ENCODE measurements around the gene HSPA1A. TPM values are rescaled to one million over a fixed set of nuclear protein-coding genes. Genes with fewer than 3 reads are reported as not detected.
A peak's percentile ranks its signal among the peaks of the same experiment; 100 is the strongest.
"Not testable (repeated sequence)": the region's sequence is repeated elsewhere in the genome, so short reads cannot be mapped to it uniquely, and the experiment has no call there.

Gene HSPA1A
- polyA plus RNA-seq, 1 donor: 115 TPM

- not testable (repeated sequence) for H3K9me3 ChIP-seq (ENCODE audit: control insufficient read depth, low read depth, low read length); H3K27me3 ChIP-seq (ENCODE audit: control insufficient read depth, insufficient read depth, low read length); H3K4me3 ChIP-seq (ENCODE audit: low read length); H3K27ac ChIP-seq (ENCODE audit: low read length); H3K36me3 ChIP-seq (ENCODE audit: control insufficient read depth, insufficient read depth, low read length); DNase-seq
- no CpG with 5 or more reads among the region's 9 CpGs for WGBS (ENCODE audit: insufficient coverage, low lambda C conversion rate)
- peaks cover 35% of the 10 kb centered on the region for H3K4me1 ChIP-seq (ENCODE audit: control insufficient read depth, insufficient read depth, low read length)
Measured at GRCh38 chr6:31823592-31824196, 8.4 kb downstream of the HSPA1A start.

DNA sequence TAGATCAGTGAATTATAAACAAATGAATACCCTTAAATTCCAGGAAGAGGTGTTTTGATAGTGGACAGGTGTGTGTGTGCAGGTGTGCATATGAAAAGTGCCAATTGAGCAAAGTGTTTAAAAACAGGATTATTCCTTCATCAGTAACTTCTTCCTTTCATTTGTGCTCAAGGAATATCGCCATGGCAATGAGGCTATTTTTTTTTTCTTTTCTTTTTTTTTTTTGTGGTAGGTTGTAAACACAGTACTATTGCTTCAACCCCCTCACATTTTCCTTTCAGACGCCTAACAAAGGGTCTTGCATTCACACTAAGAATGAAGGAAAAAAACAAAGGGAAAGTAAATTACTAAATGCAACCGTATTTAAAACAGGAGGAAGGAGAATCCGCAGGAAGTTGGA is 10.2 kb downstream of the HSPA1A start:
- no CpG with 5 or more reads among the region's 4 CpGs for WGBS (ENCODE audit: insufficient coverage, low lambda C conversion rate)
- no peaks in the 10 kb centered on the region for H3K36me3 ChIP-seq (ENCODE audit: control insufficient read depth, insufficient read depth, low read length)
- no peaks in the 10 kb centered on the region for H3K9me3 ChIP-seq (ENCODE audit: control insufficient read depth, low read depth, low read length)
- no peak for DNase-seq
- H3K27ac ChIP-seq (ENCODE audit: low read length): peak overlapping the region; percentile 89
- peaks cover 24% of the 10 kb centered on the region for H3K4me1 ChIP-seq (ENCODE audit: control insufficient read depth, insufficient read depth, low read length)
- H3K4me3 ChIP-seq (ENCODE audit: low read length): no peak overlapping the region
- no peaks in the 10 kb centered on the region for H3K27me3 ChIP-seq (ENCODE audit: control insufficient read depth, insufficient read depth, low read length)

DNA sequence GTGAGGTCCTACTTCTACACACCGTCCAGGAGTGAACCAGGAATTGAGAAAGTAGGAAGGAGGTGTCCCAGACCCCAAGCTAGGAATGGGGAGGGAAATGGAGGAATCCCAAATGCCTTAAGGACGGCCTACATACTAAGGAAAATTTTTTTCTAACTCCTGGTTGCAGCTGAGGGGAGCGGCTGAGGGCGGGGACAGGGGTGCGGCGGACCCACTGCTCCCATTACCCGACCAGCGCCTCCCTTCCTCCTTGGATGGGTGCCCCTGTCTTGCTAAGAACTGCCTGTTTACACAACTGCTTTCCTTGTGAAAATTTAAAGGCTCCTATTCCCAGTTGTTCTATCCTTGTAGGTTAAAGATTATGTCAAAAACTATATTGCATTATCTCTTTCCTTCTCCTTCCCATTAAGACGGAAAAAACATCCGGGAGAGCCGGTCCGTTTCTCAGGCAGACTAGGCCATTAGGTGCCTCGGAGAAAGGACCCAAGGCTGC is 11.5 kb downstream of the HSPA1A start:
- Histone ChIP-seq H3K36me3 (ENCODE audit: control insufficient read depth, insufficient read depth, low read length) (no peaks in the 10 kb centered on the region), H3K27ac (ENCODE audit: low read length) (peak overlapping the region; percentile 89), H3K9me3 (ENCODE audit: control insufficient read depth, low read depth, low read length) (no peaks in the 10 kb centered on the region), H3K4me1 (ENCODE audit: control insufficient read depth, insufficient read depth, low read length) (peaks cover 26% of the 10 kb centered on the region), H3K27me3 (ENCODE audit: control insufficient read depth, insufficient read depth, low read length) (no peaks in the 10 kb centered on the region), H3K4me3 (ENCODE audit: low read length) (peak overlapping the region; percentile 32)
- DNase-seq: peak in 1 of 2 donors; percentile 81
- WGBS (ENCODE audit: insufficient coverage, low lambda C conversion rate): no CpG with 5 or more reads among the region's 13 CpGs

- Histone ChIP-seq H3K9me3 (ENCODE audit: control insufficient read depth, low read depth, low read length) (no peaks in the 10 kb centered on the region), H3K4me1 (ENCODE audit: control insufficient read depth, insufficient read depth, low read length) (peaks cover 22% of the 10 kb centered on the region), H3K4me3 (ENCODE audit: low read length) (peak within 1 kb of the TSS; percentile 85), H3K27me3 (ENCODE audit: control insufficient read depth, insufficient read depth, low read length) (no peaks in the 10 kb centered on the region), H3K27ac (ENCODE audit: low read length) (peak within 1 kb of the TSS; percentile 91), H3K36me3 (ENCODE audit: control insufficient read depth, insufficient read depth, low read length) (no peaks in the 10 kb centered on the region)
- WGBS (ENCODE audit: insufficient coverage, low lambda C conversion rate): no CpG with 5 or more reads among the region's 56 CpGs
- peak; percentile 98 to 100 for DNase-seq
Measured at GRCh38 chr6:31827286-31828079, 12.1 kb downstream of the HSPA1A start, which contains the start of gene HSPA1B. Gene HSPA1B, plus strand, starts transcription at chr6:31827738. Its CDS starts 213 bp downstream, at chr6:31827951.

DNA sequence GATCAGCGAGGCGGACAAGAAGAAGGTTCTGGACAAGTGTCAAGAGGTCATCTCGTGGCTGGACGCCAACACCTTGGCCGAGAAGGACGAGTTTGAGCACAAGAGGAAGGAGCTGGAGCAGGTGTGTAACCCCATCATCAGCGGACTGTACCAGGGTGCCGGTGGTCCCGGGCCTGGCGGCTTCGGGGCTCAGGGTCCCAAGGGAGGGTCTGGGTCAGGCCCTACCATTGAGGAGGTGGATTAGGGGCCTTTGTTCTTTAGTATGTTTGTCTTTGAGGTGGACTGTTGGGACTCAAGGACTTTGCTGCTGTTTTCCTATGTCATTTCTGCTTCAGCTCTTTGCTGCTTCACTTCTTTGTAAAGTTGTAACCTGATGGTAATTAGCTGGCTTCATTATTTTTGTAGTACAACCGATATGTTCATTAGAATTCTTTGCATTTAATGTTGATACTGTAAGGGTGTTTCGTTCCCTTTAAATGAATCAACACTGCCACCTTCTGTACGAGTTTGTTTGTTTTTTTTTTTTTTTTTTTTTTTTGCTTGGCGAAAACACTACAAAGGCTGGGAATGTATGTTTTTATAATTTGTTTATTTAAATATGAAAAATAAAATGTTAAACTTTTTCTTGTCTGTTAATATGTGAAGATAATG is 14.4 kb downstream of the HSPA1A start:
- peak in 1 of 2 donors; percentile 61 for DNase-seq
- Histone ChIP-seq H3K4me3 (ENCODE audit: low read length) (peak overlapping the region; percentile 73), H3K9me3 (ENCODE audit: control insufficient read depth, low read depth, low read length) (no peaks in the 10 kb centered on the region), H3K27me3 (ENCODE audit: control insufficient read depth, insufficient read depth, low read length) (no peaks in the 10 kb centered on the region), H3K36me3 (ENCODE audit: control insufficient read depth, insufficient read depth, low read length) (no peaks in the 10 kb centered on the region), H3K4me1 (ENCODE audit: control insufficient read depth, insufficient read depth, low read length) (peaks cover 21% of the 10 kb centered on the region), H3K27ac (ENCODE audit: low read length) (peak overlapping the region; percentile 92)
- WGBS (ENCODE audit: insufficient coverage, low lambda C conversion rate): 0% methylated on average over 4 of the region's 15 CpGs

DNA sequence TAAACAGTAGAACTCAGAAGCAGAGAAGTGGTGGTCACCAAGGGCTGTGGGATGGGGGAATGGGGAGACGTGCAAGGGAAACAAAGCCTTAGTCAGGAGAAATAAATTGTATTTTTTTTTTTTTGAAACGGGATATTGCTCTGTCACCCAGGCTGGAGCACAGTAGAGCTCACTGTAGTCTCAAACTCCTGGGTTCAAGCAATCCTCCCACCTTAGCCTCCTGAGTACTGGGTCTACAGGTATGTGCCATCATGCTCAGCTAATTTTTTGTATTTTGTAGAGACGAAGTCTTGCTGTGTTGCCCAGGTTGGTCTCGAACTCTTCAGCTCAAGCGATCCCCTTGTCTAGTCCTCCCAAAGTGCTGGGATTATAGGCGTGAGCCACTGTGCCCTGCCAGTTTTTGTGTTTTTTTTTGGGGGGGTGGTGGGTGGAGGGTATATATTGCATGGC is 15.6 kb downstream of the HSPA1A start:
- H3K9me3 ChIP-seq (ENCODE audit: control insufficient read depth, low read depth, low read length): no peaks in the 10 kb centered on the region
- WGBS (ENCODE audit: insufficient coverage, low lambda C conversion rate): 23% methylated on average over 2 of the region's 6 CpGs
- peak overlapping the region; percentile 92 for H3K27ac ChIP-seq (ENCODE audit: low read length)
- DNase-seq: peak in 1 of 2 donors; percentile 27
- H3K4me3 ChIP-seq (ENCODE audit: low read length): peak overlapping the region; percentile 73
- H3K27me3 ChIP-seq (ENCODE audit: control insufficient read depth, insufficient read depth, low read length): no peaks in the 10 kb centered on the region
- peaks cover 17% of the 10 kb centered on the region for H3K4me1 ChIP-seq (ENCODE audit: control insufficient read depth, insufficient read depth, low read length)
- no peaks in the 10 kb centered on the region for H3K36me3 ChIP-seq (ENCODE audit: control insufficient read depth, insufficient read depth, low read length)

DNA sequence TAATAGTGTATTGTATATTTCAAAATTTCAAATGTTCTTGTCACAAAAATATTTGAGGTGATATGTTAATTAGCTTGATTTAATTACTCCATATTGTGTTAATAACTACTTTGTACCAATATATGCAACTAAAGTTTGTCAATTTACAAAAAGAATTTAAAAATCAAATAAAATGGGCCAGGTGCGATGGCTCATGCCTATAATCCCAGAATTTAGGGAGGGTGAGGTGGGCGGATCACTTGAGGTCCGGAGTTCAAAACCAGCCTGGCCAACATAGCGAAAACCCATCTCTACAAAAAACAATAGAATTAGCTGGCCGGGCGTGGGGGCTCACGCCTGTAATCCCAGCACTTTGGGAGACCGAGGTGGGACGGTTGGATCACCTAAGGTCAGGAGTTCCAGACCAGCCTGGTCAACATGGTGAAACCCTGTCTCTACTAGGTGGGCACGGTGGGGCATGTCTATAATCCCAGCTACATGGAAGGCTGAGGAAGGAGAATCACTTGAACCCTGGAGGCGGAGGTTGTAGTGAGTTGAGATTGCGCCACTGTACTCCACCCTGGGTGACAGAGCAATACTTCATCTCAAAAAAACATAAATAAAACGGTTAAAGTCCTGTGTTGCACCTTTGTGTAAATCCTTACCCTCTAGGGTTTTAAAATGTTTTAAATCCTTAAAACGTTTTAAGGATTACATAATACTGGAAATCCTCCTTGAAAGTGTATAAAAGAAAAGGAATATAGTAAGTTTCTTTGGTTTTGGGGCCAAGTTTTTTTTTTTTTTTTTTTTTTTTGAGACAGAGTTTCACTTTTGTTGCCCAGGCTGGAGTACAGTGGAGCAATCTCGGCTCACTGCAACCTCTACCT is 16.2 kb downstream of the HSPA1A start:
- Histone ChIP-seq H3K36me3 (ENCODE audit: control insufficient read depth, insufficient read depth, low read length) (no peaks in the 10 kb centered on the region), H3K9me3 (ENCODE audit: control insufficient read depth, low read depth, low read length) (no peaks in the 10 kb centered on the region), H3K4me3 (ENCODE audit: low read length) (peak overlapping the region; percentile 73), H3K4me1 (ENCODE audit: control insufficient read depth, insufficient read depth, low read length) (peaks cover 17% of the 10 kb centered on the region), H3K27ac (ENCODE audit: low read length) (peak overlapping the region; percentile 92), H3K27me3 (ENCODE audit: control insufficient read depth, insufficient read depth, low read length) (no peaks in the 10 kb centered on the region)
- WGBS (ENCODE audit: insufficient coverage, low lambda C conversion rate): 100% methylated on average over 1 of the region's 15 CpGs
- peak in 1 of 2 donors; percentile 22 for DNase-seq

DNA sequence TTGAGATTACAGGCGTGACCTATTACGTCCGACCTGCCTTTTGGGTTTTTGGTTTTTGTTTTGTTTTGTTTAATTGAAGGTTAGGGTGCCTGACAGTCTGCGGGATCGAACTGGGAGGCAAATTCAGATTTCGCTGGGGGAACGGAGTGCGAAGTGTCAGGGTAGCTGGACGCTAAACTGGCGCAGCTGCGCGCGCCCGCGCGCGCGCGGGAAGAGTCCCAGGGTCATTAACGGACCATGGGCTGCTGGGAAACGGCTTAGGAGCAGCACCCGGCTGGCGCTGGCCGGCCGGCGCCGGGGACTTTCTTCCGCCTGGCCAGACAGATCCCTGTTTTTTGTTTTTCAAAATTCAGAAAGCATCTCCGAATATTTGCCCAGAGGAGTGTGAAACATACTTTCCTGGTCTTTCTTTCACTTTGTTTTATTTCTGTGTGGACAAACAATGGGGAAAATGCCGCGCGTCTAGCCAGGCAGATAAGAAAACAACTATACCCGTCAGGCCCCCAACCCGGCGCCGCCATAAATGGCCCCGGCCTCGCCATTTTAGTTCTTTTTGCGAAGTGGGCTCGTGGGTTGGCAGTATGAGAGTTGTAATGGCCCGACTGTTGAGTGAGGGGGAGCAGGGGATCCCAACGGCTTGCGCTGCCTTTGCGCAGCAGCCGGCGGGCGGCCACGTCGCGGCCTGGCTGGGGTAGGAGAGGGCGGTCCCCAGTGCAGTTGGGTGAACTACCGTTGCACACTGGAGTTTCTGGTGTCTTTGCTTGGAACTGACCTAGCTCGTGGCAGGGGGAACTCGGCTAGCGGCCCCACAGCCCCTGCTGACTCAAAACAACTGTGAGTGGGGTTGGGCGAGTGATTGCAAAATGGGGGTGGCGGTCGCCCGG is 19.3 kb downstream of the HSPA1A start:
- peaks cover 32% of the 10 kb centered on the region for H3K4me1 ChIP-seq (ENCODE audit: control insufficient read depth, insufficient read depth, low read length)
- WGBS (ENCODE audit: insufficient coverage, low lambda C conversion rate): no CpG with 5 or more reads among the region's 59 CpGs
- H3K36me3 ChIP-seq (ENCODE audit: control insufficient read depth, insufficient read depth, low read length): peaks cover 28% of the 10 kb centered on the region
- H3K9me3 ChIP-seq (ENCODE audit: control insufficient read depth, low read depth, low read length): no peaks in the 10 kb centered on the region
- peak overlapping the region; percentile 96 for H3K27ac ChIP-seq (ENCODE audit: low read length)
- H3K27me3 ChIP-seq (ENCODE audit: control insufficient read depth, insufficient read depth, low read length): no peaks in the 10 kb centered on the region
- peak; percentile 87 to 94 for DNase-seq
- peak overlapping the region; percentile 96 for H3K4me3 ChIP-seq (ENCODE audit: low read length)

DNA sequence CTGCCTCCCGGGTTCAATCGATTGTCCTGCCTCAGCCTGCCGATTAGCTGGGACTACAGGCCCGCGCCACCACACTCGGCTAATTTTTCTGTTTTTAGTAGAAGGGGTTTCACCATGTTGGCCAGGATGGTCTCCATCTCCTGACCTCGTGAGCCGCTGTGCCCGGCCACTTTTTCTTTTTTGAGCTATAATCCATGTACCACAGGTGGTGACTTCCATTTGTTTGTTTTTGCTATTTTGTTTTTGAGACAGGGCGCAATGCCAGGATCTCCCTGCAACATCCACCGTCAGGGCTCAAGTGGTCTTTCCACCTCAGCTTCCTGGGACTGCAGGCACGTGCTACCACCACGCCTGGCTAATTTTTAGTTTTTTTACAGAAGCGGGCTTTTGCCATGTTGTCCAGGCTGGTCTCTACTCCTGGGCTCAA is 20.7 kb downstream of the HSPA1A start:
- no peak for DNase-seq

More for the DNA sequence above, 20.7 kb downstream of the HSPA1A start:
- Histone ChIP-seq H3K27ac (ENCODE audit: low read length) (peak overlapping the region; percentile 96), H3K27me3 (ENCODE audit: control insufficient read depth, insufficient read depth, low read length) (no peaks in the 10 kb centered on the region), H3K4me3 (ENCODE audit: low read length) (peak overlapping the region; percentile 96), H3K4me1 (ENCODE audit: control insufficient read depth, insufficient read depth, low read length) (peaks cover 30% of the 10 kb centered on the region), H3K36me3 (ENCODE audit: control insufficient read depth, insufficient read depth, low read length) (peaks cover 40% of the 10 kb centered on the region), H3K9me3 (ENCODE audit: control insufficient read depth, low read depth, low read length) (no peaks in the 10 kb centered on the region)
- WGBS (ENCODE audit: insufficient coverage, low lambda C conversion rate): 40% methylated on average over 1 of the region's 14 CpGs

All from large intestine (tissue), 3 donors.